LoVo (cell line): ENCODE data around the gene KCNIP1.
A peak's percentile ranks its signal among the peaks of the same experiment; 100 is the strongest.

Experiments used
- DNase-seq: peaks from one replicate; pipeline ENCODE4 v3.0.0-alpha.2; 2016; ENCODE audit warnings: low spot score

KCNIP1 gene

GRCh38 chr5:170628691-170629565 is 125.1 kb downstream of the KCNIP1 start:
- no peak for DNase-seq

GRCh38 chr5:170629566-170630175 is 125.9 kb downstream of the KCNIP1 start:
- no peak for DNase-seq

DNA sequence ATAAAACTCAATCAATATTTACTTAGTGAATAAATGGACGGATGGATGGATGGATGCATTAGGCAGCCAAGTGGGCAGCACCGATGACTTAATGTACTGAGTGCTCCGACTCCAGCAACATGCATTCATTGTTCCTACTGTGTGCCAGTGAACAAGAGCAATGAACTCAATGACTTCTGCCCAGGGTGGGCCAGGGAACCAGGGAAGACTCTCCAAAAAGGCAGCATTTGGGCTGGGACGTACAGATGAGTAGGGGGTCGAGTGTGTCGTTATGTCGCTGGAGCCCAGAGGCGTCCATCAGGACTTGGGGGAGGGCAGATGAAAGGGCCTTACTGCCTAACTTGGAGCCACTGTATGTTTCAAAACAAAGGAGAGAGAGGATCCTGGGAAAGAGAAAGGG is 126.4 kb downstream of the KCNIP1 start:
- no peak for DNase-seq

GRCh38 chr5:170630711-170631141 is 126.9 kb downstream of the KCNIP1 start:
- no peak for DNase-seq

DNA sequence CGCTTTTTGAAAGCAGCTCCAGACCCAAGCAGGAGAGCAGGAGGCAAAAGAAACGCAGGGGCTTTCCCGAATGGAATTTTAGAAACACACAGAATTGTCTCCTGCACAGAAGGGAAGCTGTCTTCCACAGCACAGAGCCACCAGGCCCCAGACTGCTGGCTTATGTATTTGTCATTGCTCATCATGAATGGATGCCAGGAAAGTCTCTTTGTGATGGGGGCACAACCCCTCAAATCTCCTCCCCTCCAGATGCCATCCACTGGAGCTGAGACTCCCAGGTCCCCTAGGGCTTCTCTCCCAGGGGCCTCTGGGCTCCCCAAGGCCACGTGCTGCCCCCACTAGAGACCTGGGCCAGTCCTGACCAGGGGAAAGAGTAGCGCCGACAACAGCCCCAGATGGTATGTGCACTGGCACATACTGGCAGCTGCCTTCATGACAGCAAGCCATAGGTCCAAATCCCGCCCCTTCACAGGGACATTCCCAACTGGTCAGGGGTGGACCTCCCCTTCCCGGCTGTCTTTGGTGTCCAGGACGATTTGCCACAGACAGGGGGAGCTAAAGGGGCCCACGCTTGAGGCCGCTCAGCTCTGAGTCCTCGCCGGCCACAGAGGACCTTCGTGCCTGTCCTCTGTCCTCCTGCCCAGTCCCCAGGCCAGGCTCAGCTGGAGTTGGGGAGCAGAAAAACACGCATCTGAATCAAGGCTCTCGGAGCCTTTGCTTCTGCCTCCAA is 127.8 kb downstream of the KCNIP1 start:
- DNase-seq, result no peak

DNA sequence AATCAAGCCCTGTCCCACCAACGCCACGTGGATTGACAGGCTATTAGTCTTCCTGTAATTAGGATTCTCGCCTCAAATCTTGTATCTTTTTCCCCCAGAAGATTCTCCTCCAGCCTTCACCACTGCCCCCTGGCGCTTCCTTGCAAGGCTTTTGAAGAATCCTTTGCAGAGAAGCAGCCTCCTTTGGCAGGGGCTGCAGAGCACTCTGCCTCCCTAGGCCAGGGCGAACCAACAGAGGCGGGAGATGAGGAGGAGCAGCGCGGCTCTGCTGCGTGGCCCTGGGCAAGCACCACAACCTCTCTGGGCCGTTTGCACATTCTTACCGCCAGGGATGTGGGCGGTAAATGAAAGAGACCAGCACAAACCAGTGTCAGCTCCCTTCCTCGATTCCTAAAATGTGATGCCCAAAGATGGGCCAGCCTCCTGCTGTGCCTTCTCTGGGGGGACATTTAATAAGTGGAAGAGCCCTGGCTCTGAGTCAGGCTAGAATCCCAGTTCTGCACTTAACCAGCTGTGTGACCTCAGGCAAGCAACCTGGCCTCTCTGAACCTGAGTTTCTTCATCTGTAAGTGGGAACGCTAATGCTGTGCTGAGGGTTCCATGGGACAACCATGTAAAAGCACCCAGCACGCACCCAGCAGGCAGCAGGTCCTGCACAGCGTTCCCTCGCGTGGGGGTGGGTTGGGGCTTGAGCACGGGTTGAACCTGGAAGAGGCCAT is 128.6 kb downstream of the KCNIP1 start:
- DNase-seq, result no peak

- peak; percentile 51 for DNase-seq
Measured at GRCh38 chr5:170632985-170633234, 129.1 kb downstream of the KCNIP1 start.

- peak; percentile 60 for DNase-seq
Measured at GRCh38 chr5:170633235-170634081, 129.6 kb downstream of the KCNIP1 start.

- no peak for DNase-seq
Measured at GRCh38 chr5:170634256-170634990, 130.6 kb downstream of the KCNIP1 start.

DNA sequence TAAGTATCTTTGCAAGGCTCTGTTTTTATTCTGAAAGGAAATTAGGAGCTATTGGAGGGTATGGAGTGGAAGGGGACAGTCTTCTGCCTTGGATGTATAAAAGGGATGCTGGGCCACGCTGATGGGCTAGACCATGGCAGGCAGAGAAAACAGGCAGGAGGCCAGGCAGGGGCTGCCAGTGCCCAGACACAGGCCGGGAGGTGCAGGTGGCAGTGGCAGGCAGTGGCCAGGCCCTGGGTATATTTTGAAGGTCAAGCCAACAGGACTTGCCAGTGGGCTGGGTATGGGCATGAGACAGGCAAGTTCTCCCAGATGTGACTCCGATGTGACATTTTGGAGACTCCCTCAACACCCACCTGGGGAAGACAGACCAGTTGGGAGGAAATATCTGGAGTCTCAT is 131.9 kb downstream of the KCNIP1 start:
- no peak for DNase-seq

- no peak for DNase-seq
Measured at GRCh38 chr5:170636206-170636605, 132.4 kb downstream of the KCNIP1 start.

DNA sequence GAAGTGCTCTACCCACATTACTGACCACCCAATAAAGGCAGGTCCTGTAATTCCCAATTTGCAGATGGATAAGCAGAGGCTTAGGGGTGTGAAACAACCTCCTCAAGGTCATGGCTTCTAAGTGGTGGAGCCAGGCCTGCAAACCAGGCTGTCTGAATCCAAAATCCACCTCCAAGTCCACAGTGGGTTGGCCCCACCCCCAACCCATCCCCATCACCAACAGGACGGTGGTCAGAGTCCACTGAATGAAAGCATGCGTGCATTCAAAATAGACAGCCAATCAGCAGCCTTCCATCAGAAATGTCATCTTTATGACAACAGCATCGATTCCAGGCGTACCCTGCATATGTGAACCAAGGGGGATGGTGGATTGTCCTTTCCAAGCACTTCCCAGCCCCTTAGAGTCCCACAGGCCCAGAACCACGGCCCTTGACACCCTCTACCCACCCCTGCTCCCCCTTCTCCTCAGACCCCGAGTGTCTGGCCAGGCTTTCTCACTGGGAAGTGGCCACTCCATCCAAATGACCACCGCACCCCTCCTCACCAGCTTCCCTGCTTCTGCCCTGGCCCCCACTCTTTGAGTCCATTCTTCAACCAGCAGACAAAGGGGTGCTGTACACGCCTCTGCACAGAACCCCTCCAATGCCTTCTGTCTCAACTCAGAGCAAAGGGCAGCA is 133.1 kb downstream of the KCNIP1 start:
- DNase-seq, result no peak

DNA sequence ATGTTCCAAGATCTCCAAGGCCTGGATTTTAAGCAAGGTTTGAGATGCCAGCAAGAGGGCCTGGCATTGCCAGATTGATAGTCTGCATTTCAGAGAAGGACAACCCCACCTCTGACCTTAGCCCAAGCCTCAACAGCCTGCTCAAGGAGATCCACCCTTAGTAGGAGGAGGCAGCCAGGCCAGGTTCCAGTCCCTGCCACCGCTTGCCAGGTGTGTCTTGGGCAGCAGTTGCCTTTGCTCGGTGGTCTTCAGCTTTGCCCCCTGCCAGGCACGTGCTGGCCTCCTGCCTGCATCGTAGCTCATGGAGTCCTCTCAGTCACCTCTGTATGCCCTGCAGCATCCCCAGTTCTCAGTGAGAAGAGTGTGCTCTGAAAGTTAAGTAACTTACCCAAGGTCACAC is 134.2 kb downstream of the KCNIP1 start:
- no peak for DNase-seq

- DNase-seq, result peak; percentile 53
Measured at GRCh38 chr5:170638454-170639220, 134.8 kb downstream of the KCNIP1 start.

DNA sequence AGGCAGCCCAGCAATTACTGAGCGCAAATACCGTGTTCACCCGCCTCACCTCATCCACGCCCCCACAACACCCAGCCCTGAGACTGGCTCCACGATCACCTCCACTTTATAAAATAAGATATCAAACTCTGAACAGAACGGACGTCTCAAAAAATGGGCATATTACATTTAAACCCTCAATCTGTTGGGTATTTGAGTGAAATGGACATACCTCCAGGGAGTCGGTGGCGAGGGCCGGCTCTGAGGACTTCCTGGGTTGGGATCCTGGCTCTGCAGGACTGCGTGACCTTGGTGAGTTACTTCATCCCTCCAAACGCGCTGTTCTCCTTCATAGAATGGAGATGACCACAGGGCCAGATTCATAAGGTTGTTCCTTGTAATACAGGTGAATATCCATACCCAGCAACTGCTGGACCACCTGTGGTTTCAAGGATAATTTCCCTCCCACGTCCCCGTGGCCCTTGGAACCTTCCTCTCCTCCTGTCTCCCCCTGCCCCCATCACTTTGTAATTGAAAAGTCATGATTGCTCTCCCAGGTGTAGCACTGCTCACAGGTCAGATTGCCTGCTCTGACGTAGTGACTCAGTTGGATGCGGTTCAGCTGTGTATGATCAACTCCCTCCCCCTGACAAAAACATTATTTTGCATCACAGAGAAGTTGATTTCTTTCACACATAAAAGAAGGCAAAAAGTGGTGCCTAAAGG is 135.6 kb downstream of the KCNIP1 start:
- no peak for DNase-seq

DNA sequence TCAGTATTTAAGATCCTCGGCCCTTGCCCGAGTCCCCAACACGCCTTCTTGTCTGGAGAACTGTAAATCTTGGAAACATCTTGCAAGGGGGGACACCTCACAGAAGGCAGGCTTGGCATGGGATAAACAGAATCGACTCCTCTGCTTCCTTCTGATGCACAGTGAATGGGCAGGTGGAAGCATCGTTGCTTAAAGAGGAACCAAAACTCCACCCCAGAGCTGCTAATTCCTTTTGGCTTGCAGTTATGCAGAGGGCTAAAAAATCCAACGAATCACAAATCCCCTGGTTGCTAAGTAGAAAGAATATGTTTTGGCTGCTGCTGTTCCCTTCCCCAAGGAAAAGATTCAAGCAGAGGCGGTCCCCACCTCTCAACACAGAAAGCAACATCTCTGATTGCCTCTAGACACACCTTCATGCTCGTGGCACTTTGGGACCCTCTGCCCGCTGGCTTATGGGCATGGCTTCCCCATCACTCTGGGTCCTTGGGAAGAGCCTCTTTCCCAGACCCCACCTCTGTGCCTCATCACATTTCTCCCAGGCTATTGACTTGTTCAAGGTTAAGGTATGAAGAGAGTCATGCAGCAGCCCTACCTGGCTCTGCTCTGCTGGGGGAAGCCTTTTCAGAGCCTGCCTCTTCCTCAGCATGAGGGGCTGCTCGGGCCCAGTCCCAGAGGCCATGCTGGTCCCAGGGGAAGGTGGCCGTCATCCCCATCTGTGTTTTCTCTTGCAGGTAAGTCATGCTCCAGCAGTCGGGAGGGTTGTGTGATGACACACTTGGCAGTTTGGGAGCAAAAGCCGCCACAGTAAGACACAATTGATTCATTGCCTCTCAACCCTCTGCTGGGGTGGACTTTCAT is 137.1 kb downstream of the KCNIP1 start:
- DNase-seq, result no peak

- DNase-seq, result no peak
Measured at GRCh38 chr5:170641589-170642031, 137.8 kb downstream of the KCNIP1 start.
